Liver (tissue), 3 donors: ENCODE results near the gene ULBP1.

ENCODE experiments used
- EGR1 ChIP-seq, 2 donors: IDR thresholded peaks; 2 replicates each; pipeline ENCODE4 v1.6.1; 2016 to 2018; ENCODE audit warnings: antibody characterized with exemption in 2 of 2, low read depth in 2 of 2
- HNF4A ChIP-seq, 2 donors: conservative IDR thresholded peaks; 2 replicates each; pipeline ENCODE4 v1.6.1; 2016; ENCODE audit warnings: antibody characterized with exemption in 2 of 2, mild to moderate bottlenecking in 2 of 2
- NR2F2 ChIP-seq: IDR thresholded peaks from 2 replicates; pipeline ENCODE4 v1.6.1; 2016; ENCODE audit warnings: antibody characterized with exemption
- RAD21 ChIP-seq, 2 donors: IDR thresholded peaks; 2 replicates each; pipeline ENCODE4 v1.6.1; 2016; ENCODE audit warnings: antibody characterized with exemption in 2 of 2, mild to moderate bottlenecking in 2 of 2
- RXRA ChIP-seq, 2 donors: IDR thresholded peaks; 2 replicates each; pipeline ENCODE4 v1.6.1; 2017 to 2018; ENCODE audit warnings: antibody characterized with exemption in 2 of 2, mild to moderate bottlenecking in 1 of 2
- SP1 ChIP-seq: IDR thresholded peaks from 2 replicates; pipeline ENCODE4 v1.6.1; 2018; ENCODE audit warnings: antibody characterized with exemption, mild to moderate bottlenecking
- TAF1 ChIP-seq: conservative IDR thresholded peaks from 2 replicates; pipeline ENCODE4 v1.6.1; 2016; ENCODE audit warnings: antibody characterized with exemption, mild to moderate bottlenecking
- YY1 ChIP-seq: IDR thresholded peaks from 2 replicates; pipeline ENCODE4 v1.6.1; 2016; ENCODE audit warnings: antibody characterized with exemption, mild to moderate bottlenecking
- TF ChIP-seq, protein P1 (sequence below): fragments of 150-350 bp; IDR thresholded peaks from 2 replicates; pipeline ENCODE4 v1.5.1; 2017; ENCODE audit warnings: improper control_type of control experiment, low read depth, low read length; ENCODE audit not compliant: missing input control
- TF ChIP-seq, protein P2 (sequence below): IDR thresholded peaks from 2 replicates; pipeline ENCODE4 v1.6.1; 2016; ENCODE audit warnings: antibody characterized with exemption, mild to moderate bottlenecking
- TF ChIP-seq, protein P3 (sequence below): IDR thresholded peaks from 2 replicates; pipeline ENCODE4 v1.6.1; 2016; ENCODE audit warnings: antibody characterized with exemption
- TF ChIP-seq, protein P4 (sequence below): IDR thresholded peaks from 2 replicates; pipeline ENCODE4 v1.6.1; 2016; ENCODE audit warnings: antibody characterized with exemption
- TF ChIP-seq, protein P5 (sequence below): IDR thresholded peaks from 2 replicates; pipeline ENCODE4 v1.6.1; 2016; ENCODE audit warnings: antibody characterized with exemption
- donor health status: healthy.
- donor health status: healthy.

DNA sequence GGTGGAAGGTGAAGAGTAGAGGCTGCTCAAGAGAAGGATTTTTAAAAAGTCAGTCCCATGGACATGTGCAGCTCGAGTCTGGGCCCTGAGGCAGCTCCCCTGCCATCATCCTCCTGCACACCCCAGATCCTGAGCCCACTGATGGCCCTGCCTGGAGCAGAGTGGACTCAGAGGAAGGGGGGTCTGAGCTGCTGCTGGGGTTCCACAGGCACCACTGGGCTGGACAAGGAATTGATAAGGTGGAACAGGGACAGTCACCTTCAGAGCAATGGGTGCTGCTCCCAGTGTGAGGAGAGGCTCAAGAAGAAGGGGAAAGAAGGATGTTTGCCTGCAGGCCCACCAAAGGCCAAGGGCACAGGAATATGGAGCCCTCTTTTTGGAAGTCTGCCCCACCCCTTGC lies 15.7 kb upstream of the ULBP1 start:
- TF ChIP-seq, protein P1, sequence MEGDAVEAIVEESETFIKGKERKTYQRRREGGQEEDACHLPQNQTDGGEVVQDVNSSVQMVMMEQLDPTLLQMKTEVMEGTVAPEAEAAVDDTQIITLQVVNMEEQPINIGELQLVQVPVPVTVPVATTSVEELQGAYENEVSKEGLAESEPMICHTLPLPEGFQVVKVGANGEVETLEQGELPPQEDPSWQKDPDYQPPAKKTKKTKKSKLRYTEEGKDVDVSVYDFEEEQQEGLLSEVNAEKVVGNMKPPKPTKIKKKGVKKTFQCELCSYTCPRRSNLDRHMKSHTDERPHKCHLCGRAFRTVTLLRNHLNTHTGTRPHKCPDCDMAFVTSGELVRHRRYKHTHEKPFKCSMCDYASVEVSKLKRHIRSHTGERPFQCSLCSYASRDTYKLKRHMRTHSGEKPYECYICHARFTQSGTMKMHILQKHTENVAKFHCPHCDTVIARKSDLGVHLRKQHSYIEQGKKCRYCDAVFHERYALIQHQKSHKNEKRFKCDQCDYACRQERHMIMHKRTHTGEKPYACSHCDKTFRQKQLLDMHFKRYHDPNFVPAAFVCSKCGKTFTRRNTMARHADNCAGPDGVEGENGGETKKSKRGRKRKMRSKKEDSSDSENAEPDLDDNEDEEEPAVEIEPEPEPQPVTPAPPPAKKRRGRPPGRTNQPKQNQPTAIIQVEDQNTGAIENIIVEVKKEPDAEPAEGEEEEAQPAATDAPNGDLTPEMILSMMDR, result no peak
- no peak for TF ChIP-seq RAD21 (IDR thresholded peaks at IDR 0.05)
- no peak for TF ChIP-seq TAF1
- TF ChIP-seq SP1, result no peak
- TF ChIP-seq, protein P2, sequence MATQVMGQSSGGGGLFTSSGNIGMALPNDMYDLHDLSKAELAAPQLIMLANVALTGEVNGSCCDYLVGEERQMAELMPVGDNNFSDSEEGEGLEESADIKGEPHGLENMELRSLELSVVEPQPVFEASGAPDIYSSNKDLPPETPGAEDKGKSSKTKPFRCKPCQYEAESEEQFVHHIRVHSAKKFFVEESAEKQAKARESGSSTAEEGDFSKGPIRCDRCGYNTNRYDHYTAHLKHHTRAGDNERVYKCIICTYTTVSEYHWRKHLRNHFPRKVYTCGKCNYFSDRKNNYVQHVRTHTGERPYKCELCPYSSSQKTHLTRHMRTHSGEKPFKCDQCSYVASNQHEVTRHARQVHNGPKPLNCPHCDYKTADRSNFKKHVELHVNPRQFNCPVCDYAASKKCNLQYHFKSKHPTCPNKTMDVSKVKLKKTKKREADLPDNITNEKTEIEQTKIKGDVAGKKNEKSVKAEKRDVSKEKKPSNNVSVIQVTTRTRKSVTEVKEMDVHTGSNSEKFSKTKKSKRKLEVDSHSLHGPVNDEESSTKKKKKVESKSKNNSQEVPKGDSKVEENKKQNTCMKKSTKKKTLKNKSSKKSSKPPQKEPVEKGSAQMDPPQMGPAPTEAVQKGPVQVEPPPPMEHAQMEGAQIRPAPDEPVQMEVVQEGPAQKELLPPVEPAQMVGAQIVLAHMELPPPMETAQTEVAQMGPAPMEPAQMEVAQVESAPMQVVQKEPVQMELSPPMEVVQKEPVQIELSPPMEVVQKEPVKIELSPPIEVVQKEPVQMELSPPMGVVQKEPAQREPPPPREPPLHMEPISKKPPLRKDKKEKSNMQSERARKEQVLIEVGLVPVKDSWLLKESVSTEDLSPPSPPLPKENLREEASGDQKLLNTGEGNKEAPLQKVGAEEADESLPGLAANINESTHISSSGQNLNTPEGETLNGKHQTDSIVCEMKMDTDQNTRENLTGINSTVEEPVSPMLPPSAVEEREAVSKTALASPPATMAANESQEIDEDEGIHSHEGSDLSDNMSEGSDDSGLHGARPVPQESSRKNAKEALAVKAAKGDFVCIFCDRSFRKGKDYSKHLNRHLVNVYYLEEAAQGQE, result no peak
- TF ChIP-seq, protein P3, sequence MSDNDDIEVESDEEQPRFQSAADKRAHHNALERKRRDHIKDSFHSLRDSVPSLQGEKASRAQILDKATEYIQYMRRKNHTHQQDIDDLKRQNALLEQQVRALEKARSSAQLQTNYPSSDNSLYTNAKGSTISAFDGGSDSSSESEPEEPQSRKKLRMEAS, result no peak
- TF ChIP-seq, protein P4, sequence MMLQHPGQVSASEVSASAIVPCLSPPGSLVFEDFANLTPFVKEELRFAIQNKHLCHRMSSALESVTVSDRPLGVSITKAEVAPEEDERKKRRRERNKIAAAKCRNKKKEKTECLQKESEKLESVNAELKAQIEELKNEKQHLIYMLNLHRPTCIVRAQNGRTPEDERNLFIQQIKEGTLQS, result no peak
- TF ChIP-seq RXRA (IDR thresholded peaks at IDR 0.05), result no peak
- no peak for TF ChIP-seq HNF4A (conservative IDR thresholded peaks at IDR 0.05)
- TF ChIP-seq YY1, result no peak
- no peak for TF ChIP-seq EGR1 (IDR thresholded peaks at IDR 0.05; ENCODE audit: low read depth in 2 of 2)
- TF ChIP-seq, protein P5, sequence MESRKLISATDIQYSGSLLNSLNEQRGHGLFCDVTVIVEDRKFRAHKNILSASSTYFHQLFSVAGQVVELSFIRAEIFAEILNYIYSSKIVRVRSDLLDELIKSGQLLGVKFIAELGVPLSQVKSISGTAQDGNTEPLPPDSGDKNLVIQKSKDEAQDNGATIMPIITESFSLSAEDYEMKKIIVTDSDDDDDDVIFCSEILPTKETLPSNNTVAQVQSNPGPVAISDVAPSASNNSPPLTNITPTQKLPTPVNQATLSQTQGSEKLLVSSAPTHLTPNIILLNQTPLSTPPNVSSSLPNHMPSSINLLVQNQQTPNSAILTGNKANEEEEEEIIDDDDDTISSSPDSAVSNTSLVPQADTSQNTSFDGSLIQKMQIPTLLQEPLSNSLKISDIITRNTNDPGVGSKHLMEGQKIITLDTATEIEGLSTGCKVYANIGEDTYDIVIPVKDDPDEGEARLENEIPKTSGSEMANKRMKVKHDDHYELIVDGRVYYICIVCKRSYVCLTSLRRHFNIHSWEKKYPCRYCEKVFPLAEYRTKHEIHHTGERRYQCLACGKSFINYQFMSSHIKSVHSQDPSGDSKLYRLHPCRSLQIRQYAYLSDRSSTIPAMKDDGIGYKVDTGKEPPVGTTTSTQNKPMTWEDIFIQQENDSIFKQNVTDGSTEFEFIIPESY, result no peak
- TF ChIP-seq NR2F2, result no peak
